OCI-LY3 (cell line): Measurements from ENCODE around the gene SDF2L1.

ENCODE experiments used
- EZH2phosphoT487 ChIP-seq: fragments of 200-600 bp; shearing (Covaris generic); IDR thresholded peaks from 2 replicates; pipeline ENCODE4 v1.6.1; 2018; ENCODE audit warnings: antibody characterized with exemption, mixed run types, low read depth
- TF ChIP-seq, protein P1 (sequence below): fragments of 200-600, 300-600 bp; sonication (generic); IDR thresholded peaks from 2 replicates; pipeline ENCODE4 v1.5.1; 2014; ENCODE audit warnings: antibody characterized with exemption, low read length, low read depth

DNA sequence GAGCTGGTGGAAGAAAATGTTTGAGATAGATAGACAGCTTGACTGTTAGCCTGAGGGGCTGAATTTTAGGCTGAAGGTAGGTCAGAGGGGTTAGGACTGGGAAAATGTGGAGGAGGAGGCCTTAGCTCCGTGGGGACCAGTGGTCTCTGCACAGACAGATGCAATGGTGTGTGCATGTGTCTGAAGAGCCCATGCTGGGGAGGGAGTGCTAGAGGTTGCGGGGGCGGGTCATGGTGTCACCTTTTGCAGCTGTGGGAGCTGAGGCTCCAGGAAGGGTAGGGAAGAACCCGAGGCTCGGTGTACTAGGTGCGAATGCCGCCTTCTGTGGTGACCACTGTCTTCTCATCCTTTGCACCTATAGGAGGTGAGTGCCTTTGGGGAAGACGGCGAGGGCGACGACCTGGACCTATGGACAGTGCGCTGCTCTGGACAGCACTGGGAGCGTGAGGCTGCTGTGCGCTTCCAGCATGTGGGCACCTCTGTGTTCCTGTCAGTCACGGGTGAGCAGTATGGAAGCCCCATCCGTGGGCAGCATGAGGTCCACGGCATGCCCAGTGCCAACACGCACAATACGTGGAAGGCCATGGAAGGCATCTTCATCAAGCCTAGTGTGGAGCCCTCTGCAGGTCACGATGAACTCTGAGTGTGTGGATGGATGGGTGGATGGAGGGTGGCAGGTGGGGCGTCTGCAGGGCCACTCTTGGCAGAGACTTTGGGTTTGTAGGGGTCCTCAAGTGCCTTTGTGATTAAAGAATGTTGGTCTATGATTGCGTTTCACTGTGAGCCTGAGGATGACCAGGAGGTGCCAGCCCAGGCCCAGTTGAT is 1.6 kb downstream of the SDF2L1 start:
- TF ChIP-seq, protein P1, sequence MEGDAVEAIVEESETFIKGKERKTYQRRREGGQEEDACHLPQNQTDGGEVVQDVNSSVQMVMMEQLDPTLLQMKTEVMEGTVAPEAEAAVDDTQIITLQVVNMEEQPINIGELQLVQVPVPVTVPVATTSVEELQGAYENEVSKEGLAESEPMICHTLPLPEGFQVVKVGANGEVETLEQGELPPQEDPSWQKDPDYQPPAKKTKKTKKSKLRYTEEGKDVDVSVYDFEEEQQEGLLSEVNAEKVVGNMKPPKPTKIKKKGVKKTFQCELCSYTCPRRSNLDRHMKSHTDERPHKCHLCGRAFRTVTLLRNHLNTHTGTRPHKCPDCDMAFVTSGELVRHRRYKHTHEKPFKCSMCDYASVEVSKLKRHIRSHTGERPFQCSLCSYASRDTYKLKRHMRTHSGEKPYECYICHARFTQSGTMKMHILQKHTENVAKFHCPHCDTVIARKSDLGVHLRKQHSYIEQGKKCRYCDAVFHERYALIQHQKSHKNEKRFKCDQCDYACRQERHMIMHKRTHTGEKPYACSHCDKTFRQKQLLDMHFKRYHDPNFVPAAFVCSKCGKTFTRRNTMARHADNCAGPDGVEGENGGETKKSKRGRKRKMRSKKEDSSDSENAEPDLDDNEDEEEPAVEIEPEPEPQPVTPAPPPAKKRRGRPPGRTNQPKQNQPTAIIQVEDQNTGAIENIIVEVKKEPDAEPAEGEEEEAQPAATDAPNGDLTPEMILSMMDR, result peak; percentile 48
- no peak for TF ChIP-seq EZH2phosphoT487
